ENCODE results near the gene ZNF536. TPM values are rescaled to one million over a fixed set of nuclear protein-coding genes. Genes with fewer than 3 reads are reported as not detected.

Gene ZNF536
- polyA plus RNA-seq, 3 donors: 2.7 to 3.4 (median 2.9) TPM

DNA sequence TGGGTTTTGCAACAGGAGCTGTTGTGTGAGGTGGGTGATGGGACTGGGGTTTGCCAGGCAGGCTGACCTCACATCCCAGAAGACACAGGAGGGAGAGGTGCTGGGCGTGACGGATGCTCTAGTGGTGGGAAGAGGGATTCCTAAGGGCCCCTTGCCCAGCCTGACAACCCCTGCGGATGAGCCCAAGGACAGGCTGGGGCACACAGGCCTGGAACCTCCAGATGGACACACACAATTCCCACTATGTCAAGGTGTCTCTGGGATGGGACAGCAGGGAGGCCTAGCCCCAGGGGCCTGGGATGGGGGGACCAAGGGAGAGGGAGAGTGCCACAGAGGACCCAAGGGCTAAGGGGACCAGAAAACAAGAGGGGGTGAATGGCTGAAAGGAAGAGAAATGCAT is 191.5 kb downstream of the ZNF536 start:
- DNase-seq (ENCODE audit: extremely low read depth in 1 of 11, low read depth in 9 of 11, low spot score in 4 of 11): no peak

DNA sequence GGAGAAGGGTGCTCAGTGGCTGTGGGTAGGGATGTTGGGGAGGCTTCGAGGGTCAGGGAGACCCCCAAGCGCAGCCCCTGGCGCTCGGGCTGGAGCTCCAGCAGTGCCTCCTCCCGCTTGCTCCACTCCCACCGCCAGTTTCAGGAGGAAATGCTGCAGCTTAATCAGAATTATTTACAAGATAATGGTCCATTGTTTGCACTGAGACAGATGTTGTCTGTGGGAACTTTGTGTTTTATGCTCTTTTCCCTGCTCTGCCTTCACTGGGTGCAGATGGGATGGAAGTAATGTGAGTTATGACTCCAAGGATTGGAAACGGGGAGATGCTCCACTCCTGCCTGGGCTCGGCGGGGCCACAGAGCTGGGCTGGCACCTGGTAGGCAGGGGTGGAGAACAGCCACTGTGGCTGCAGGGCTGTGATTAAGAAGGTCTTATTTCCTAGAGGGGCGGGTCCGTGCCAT is 192.4 kb downstream of the ZNF536 start:
- DNase-seq (ENCODE audit: extremely low read depth in 1 of 11, low read depth in 9 of 11, low spot score in 4 of 11): no peak

DNA sequence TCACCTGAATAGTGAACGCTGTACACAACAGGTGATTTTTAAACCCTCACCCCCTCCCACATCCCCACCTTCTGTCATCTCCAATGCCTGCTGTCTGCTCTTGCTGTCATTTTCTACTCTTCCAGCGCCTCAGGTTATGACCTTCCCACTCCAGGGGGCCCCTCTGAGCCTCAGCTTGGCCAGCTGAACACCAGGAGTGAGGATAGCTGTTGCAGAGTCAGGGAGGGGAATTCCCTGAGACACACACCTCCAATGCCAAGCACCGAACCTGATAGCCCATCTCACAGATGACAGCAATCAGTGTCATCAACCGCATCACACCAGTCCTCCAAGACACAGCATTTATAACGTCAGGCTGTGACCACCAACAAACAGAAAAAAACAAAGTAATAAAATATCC is 193.5 kb downstream of the ZNF536 start:
- DNase-seq (ENCODE audit: extremely low read depth in 1 of 11, low read depth in 9 of 11, low spot score in 4 of 11): no peak

DNA sequence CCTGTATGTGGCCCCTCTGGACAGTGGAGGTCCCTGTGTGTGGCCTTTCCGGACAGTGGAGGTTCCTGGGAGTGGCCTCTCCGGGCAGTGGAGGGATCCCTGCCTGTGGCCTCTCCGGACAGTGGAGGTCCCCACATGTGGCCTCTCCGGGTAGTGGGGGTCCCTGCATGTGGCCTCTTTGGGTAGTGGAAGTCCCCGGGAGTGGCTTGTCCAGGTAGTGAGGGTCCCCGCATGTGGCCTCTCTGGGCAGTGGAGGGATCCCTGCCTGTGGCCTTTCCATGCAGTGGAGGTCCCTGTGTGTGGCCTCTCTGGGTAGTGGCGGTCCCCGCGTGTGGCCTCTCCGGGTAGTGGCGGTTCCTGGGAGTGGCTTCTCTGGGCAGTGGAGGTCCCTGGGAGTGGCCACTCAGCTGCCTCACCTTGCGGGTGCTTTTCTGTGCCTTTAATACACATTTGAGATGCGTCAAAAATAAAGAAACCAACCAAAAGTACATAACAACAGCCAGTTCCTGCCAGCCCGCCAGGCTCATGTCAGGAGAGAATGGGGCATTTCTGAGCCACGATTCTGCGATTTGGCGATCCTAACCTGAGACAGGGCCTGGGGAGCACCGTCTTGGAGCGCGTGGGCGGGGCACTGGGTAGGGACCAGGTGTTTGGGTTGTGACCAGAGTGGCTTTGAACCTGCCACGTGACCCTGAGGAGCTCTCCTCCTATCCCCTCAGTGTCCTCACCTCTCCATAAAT is 194.7 kb downstream of the ZNF536 start:
- no peak for DNase-seq (ENCODE audit: extremely low read depth in 1 of 11, low read depth in 9 of 11, low spot score in 4 of 11)

DNA sequence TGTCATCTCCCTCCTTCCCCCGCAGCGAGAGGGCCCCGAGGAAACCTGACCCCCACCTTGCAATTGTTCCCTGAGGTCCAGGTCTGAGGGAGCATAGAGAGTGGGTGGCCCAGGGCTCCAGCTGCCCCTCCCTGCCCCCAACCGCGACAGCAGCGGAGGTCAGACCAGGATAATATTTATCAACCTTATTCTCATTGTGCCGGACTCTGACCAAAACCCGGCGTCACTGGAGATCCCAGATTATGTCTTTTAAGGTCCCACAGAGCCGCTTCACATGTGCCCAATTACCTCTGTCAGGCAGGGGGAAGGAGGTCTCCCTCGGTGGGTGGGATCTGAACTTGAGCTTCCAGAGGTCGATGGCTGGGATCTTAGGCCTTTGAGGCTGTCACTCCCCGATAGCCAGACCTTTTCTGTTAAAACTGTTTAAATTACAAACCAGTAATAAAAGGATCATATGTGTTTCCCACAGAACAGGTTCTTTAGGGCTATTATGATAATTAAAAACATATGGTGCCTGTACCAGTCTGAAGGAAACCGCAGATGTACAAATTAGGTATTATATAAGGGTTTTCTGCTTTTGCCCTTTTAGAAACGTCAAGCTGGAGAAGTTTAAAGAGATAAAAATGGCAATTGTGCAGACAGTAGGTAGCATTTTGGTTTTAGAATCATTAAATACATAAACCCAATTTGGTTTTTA is 195.5 kb downstream of the ZNF536 start:
- no peak for DNase-seq (ENCODE audit: extremely low read depth in 1 of 11, low read depth in 9 of 11, low spot score in 4 of 11)

DNA sequence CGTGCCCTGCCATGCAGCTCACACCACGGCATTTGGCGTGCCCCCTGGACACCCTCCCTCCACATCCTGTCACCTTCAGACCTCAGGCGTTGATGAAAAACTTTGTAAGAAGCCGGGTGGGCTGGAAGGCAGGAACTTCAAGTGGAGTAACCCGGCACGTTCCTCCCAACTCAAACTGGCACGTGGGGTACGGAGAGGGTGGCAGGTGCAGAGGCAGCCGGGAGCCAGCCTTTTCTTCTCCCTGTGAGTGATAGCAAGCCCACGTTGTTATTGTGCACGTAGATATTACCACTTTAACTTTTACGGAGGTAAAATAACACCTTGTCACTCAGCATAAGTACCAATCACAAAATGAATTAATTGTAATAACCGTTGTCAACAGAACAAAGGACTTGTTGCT is 198.0 kb downstream of the ZNF536 start:
- DNase-seq (ENCODE audit: extremely low read depth in 1 of 11, low read depth in 9 of 11, low spot score in 4 of 11): no peak

DNA sequence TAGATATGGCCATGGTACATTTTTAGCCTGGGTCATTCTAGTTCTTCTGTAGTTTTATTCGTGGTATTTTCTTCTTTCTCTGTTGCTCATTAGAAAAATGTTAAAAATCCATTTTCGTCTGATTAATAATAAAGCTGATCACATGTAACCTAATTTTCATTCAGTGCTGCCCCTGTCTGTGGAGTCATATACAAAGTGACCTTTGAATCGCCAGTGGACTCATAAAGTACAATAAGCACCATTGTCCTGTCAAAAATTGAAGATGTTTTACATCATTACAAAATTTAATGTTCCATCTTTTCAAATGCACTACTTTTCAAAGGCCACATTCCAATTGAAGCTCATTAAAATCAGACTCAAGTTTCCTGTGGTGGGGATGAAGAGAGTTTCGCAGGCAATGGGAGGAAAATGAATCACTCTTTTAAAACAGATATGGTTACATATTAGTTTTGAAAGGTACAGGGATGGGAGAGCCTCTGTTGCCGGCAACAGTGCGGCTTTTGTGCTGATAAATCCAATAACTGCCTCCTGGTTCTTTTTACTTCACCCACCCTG is 205.4 kb downstream of the ZNF536 start:
- DNase-seq (ENCODE audit: extremely low read depth in 1 of 11, low read depth in 9 of 11, low spot score in 4 of 11): peak in 1 of 11 donors; percentile 20

DNA sequence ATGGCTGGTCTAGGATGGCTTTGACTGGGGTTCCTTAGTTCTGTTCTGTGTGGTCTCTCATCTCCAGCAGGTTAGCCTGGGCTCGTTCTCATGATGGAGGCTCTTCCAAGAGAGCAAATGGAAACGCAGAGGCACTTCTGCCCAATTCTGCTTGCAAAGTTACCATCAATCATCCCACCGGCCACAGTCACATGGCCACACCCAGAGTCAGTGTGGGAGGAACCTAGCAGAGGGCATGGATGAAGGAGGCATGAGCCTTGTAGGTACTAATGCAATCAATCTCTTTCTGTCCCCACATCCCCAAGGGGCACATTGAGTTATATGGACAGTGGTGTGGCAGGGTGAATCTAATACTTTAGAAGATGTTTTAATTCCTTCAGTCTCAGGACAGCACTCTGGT is 207.2 kb downstream of the ZNF536 start:
- DNase-seq (ENCODE audit: extremely low read depth in 1 of 11, low read depth in 9 of 11, low spot score in 4 of 11): no peak

DNA sequence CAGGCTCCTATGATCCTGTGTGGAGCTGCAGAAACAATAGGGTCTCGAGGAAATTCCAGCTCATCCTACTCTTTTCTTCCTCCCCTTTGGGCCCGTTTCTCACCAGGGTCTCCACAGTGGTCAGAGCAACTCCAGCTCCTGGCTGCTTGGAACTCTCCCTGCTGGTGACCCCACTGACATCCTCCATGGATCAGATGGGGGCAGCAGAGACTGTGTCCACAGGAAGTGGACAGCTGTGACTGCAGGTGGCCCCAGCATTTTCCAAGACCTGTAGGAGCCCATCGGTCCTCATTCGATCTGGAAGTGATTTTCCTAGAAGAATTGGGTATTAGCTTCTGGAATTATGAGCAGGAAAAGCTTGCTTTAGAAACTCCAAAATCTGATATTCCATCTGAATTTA is 208.5 kb downstream of the ZNF536 start:
- no peak for DNase-seq (ENCODE audit: extremely low read depth in 1 of 11, low read depth in 9 of 11, low spot score in 4 of 11)

DNA sequence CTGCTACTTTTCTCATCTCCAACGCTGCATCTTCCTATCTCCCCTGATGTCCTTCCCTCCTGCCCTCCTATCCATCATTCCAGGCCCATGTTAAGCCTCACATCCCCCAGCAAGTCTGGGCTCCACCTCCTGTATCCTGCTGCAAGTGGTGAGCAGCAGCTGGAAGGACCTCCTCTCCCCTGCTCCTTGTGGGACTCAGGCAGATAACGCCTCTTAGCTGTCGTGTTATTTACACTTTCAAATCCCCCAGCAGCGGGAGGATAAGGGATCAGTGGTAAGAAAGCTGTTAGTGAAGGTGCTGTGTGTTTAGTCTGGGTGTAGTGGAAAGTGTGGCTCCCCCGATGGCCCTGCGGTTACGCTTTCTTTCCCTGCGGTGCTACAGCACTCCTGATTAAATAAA is 211.9 kb downstream of the ZNF536 start:
- no peak for DNase-seq (ENCODE audit: extremely low read depth in 1 of 11, low read depth in 9 of 11, low spot score in 4 of 11)

DNA sequence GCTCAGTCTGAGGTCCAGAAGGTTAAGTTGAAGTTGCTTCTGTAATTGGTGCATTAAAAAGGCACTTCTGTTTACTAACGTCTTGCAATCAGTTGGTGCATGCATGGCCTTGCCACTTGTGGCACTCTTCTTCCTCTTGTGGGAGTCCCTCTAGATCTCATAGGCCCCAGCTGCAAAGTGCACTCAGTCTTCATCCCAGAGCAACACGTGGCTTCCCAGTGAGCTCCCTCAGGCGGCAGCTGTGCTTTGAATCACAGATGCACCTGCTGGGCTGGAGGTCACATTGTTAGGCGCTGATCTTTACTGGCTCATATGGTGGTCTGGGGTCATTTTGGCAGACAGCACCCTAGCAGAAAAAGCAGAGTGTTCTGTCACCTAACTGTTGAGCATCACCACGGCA is 215.7 kb downstream of the ZNF536 start:
- DNase-seq (ENCODE audit: extremely low read depth in 1 of 11, low read depth in 9 of 11, low spot score in 4 of 11): no peak

DNA sequence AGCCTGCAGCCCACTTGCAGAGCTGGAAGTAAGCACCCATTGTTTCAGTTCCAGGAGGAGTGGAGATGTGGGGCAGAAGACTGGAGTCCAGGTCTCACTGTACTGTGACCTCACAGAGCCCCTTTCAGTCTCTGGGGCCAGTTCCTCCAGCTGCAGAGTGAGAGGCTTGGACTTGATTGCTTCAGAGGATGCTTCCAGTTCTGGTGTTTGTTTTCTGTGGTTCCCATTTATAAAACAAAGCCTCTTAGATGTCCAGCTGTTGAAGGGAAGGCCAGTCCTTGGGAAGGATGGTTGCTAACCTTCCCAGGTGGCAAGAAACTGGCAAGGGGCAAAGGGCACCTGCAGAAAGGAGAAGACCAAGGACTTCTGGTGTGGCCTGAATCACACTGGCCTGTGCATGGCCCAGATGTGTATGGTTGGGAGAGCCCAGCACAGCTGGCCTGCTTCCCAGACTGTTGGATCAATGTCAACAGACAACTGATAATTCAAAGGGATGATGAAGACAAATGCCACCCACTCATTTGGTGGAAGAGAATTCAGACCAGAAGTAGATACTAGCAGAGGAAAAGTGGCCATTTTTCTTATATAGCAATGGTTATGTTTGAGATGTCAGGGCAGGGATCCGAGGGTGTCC is 218.5 kb downstream of the ZNF536 start:
- no peak for DNase-seq (ENCODE audit: extremely low read depth in 1 of 11, low read depth in 9 of 11, low spot score in 4 of 11)

DNA sequence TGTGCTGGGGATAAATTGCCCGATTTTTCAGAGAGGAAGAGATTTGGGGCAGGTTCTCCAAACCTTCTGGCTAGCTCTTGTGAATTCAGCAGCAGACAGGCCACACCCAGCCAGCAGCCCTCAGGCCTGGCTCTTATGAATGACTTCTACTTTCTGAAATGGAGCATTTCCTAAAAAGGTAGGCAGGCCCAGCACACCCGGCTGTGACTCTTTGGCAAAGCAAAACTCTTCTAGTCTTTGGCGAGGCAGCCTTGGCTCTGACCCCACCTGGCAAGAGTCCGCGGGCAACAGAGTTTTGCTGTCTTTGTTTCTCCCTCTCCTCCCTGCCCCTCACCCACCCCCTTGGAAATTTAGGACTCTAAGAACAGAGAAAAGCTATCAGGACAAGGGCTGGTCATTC is 221.2 kb downstream of the ZNF536 start:
- no peak for DNase-seq (ENCODE audit: extremely low read depth in 1 of 11, low read depth in 9 of 11, low spot score in 4 of 11)

DNA sequence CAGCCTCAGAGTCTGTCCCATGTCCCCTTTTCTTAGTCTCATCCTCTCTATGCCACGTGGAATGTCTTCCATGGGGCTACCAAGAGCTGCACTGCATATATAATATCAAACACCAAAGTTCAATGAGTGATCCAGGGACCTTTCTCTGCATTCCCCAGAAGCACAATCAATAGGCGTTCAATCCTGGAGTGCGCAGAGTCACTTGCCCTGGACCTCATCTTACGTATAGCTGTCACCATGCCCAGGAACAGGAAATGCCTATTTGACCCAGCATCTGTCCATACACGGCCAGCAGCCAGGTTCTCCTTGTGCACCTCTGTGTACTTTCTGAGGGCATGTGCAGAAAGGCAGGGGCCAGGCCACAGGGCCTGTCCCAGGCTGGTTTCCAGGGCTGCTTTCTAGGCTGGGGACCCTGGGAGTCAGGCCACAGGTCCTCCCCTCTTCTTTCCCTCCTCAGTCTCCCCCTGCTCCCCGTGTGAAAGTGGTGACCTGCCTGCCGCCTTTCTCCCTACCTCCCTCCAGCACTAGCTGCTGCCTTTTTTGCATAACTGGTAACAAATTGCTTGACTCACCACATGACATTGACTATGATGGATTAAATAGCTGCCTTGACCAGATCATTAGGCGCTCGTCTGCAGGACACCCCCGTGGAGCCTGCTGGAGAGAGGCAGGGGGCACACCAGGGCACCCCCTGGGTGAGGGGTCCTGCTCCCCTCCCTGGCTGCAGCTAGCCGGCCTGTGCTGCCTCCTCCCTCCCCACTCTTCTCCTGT is 222.0 kb downstream of the ZNF536 start:
- no peak for DNase-seq (ENCODE audit: extremely low read depth in 1 of 11, low read depth in 9 of 11, low spot score in 4 of 11)

DNA sequence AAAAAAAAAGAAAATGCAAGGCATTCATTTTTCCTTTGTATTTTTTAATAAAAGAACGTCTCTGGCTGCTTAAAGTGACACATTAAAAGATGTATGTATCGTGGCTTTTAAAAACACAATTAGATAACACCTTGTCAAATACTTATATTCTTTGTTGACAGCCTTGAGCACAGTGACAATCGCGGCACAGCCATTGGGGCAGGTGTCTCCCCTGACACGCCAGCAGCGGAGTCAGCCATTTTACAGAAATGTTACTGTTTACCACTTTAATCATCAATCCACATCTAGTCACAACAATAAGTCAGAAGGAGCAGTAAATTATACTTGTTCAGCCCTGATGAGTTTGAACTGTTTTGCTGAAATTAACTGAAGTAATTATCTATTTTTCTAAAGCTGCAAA is 224.1 kb downstream of the ZNF536 start:
- DNase-seq (ENCODE audit: extremely low read depth in 1 of 11, low read depth in 9 of 11, low spot score in 4 of 11): no peak

DNA sequence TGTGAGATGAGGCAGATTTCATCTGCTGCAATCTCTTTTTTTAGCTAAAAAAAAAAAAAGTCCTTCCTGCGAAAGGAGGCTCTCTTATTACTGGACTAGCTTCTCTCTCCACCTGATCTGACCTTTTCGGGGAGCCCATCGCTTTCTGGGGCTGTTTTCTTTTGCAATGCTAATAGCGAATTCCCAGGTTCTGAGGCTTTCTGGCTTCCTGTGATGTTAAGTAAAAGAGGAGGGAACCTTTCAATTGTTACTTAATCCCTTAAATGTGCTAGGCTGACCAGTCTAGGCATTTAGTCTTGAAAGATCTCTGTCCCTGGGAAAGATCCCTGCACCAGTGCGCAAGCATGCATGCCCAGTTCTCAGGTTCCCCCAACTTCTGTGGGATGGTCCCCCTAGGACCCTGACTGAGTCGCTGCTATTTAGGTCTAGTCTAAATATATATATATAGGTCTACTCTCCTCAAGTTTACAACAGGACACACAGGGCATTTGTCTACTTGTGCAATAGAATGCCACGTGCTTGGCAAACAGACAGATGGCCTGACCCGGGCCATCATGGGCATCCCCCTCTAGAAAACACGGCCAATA is 224.7 kb downstream of the ZNF536 start:
- no peak for DNase-seq (ENCODE audit: extremely low read depth in 1 of 11, low read depth in 9 of 11, low spot score in 4 of 11)

DNA sequence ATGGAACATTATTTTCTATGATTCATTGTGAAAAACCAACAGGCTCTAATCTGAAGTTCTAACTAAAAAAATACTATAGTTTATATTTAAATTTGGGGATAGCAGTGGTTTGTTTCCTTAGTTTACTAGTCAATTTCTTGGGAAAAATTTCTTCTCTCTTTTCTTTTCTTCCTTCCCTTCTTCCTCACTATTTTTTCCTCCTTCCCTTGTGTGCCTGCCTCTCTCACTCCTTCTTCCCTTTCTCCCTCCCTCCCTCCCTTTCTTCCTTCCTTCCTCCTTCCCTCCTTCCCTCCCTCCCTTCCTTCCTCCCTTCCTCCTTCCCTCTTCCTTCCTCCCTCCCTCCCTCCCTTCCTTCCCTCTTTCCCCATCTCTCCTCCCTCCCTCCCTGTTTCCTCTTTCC is 226.5 kb downstream of the ZNF536 start:
- DNase-seq (ENCODE audit: extremely low read depth in 1 of 11, low read depth in 9 of 11, low spot score in 4 of 11): no peak

DNA sequence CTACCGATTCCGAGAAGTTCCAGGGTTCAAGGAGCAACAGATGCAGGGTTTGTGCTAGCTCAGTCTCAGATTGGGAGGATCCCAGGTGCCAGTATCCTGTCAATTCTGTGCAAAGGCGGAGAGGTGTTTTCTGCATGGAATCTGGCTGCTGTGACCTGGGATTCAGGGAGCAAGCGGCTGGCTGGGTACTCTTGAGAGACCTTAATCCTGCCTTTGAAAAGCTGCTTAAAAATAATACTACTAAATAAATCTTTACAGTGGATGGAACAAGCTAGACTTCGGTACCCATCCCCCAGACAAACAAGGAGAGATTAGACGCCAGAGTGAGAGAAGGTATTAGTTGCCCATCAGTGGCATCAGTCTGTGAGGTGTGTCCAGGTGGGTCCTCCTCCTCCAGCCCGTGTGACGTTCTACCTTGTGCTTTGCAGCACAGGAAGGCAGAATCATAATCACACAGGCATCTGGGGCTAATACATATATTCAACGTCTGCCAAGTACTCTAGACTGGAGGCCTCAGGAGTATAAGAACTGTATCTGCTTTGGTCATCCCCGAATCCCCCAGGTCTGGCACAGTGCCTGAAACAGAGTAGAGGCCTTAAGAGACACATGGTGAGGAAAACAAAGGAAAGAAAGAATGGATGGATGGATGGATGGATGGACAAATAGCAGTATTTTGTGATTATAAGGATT is 230.6 kb downstream of the ZNF536 start:
- no peak for DNase-seq (ENCODE audit: extremely low read depth in 1 of 11, low read depth in 9 of 11, low spot score in 4 of 11)
